K562 (cell line): ENCODE results near the gene BRICD5. TPM values are rescaled to one million over a fixed set of nuclear protein-coding genes. Genes with fewer than 3 reads are reported as not detected.

Experiments
- ADNP ChIP-seq: fragments of 200-800 bp; sonication (Bioruptor generic); IDR thresholded peaks from 2 replicates; pipeline ENCODE4 v1.6.1; 2016; ENCODE audit warnings: missing genetic modification characterization, missing compliant biosample characterization
- BCOR ChIP-seq: fragments of 450-650 bp; IDR thresholded peaks from 2 replicates; pipeline ENCODE4 v1.6.1; 2016
- CBX1 ChIP-seq: sonication (generic); IDR thresholded peaks from 2 replicates; pipeline ENCODE4 v1.6.1; 2016; ENCODE audit warnings: antibody characterized with exemption, low read depth, mild to moderate bottlenecking
- HDAC2 ChIP-seq: fragments of 450-650 bp; IDR thresholded peaks from 2 replicates; pipeline ENCODE4 v1.6.1; 2016; ENCODE audit warnings: mild to moderate bottlenecking
- KAT7 ChIP-seq: sonication (generic); formaldehyde crosslinking; IDR thresholded peaks from 2 replicates; pipeline ENCODE4 v1.8.0; 2022; ENCODE audit warnings: missing genetic modification reagents, mild to moderate bottlenecking, borderline replicate concordance
- KDM1A ChIP-seq, 2 experiments: fragments of 450-650 bp; IDR thresholded peaks; 2 replicates each; pipeline ENCODE4 v1.6.1; 2016; ENCODE audit warnings: mild to moderate bottlenecking in 2 of 2
- PTBP1 ChIP-seq: fragments of 200-400 bp; formaldehyde crosslinking; IDR thresholded peaks from 2 replicates; pipeline ENCODE4 v1.6.1; 2017; ENCODE audit warnings: low read depth, low read length
- RBM25 ChIP-seq: fragments of 200-400 bp; formaldehyde crosslinking; IDR thresholded peaks from 2 replicates; pipeline ENCODE4 v1.6.1; 2018; ENCODE audit warnings: low read length, low read depth, moderate library complexity; ENCODE audit not compliant: severe bottlenecking
- RCOR1 ChIP-seq, 2 experiments: IDR thresholded peaks; 2 replicates each; pipeline ENCODE4 v1.6.1; 2012; ENCODE audit warnings: low read depth in 2 of 2, low read length in 2 of 2, borderline replicate concordance in 1 of 2, improper control_type of control experiment in 1 of 2
- SIN3B ChIP-seq: fragments of 450-650 bp; IDR thresholded peaks from 2 replicates; pipeline ENCODE4 v1.6.1; 2017; ENCODE audit warnings: low read depth, mild to moderate bottlenecking, moderate library complexity
- ZNF121 ChIP-seq: sonication (generic); formaldehyde crosslinking; conservative IDR thresholded peaks from 2 replicates; pipeline ENCODE4 v1.8.0; 2022; ENCODE audit warnings: missing genetic modification reagents
- ZNF212 ChIP-seq: fragments of 450-650 bp; formaldehyde crosslinking; IDR thresholded peaks from 2 replicates; pipeline ENCODE4 v1.4.0; 2020; ENCODE audit warnings: mild to moderate bottlenecking
- ZNF217 ChIP-seq: sonication (generic); formaldehyde crosslinking; IDR thresholded peaks from 2 replicates; pipeline ENCODE4 v1.8.0; 2022; ENCODE audit warnings: mild to moderate bottlenecking, missing genetic modification reagents
- polyA plus RNA-seq, 8 experiments: library from polyadenylated mRNA; depleted of rRNA in 4 of 8; stranded (reverse) in 5 of 8; unstranded in 3 of 8; fragments of >200 nt; fragmentation: Nextera tagmentation in 2 of 8; fragmentation: Illumina TruSeq in 1 of 8; extraction: Ambion mirVana in 2 of 8; extraction: Trizol in 1 of 8; gene quantifications; 2 replicates each; pipeline versions ENCODE4 v1.2.1 to v1.2.3, GENCODE V29; 2011 to 2014; ENCODE audit warnings: inconsistent platforms in 1 of 8, missing spikeins in 1 of 8
- total RNA-seq, 7 experiments: library from RNA; depleted of rRNA in 6 of 7; stranded (reverse); fragments of >200 nt in 6 of 7; fragmentation: Illumina TruSeq in 2 of 7; extraction: Trizol in 2 of 7; gene quantifications; 2 replicates each; pipeline versions ENCODE4 v1.2.1 to v1.2.3, GENCODE V29; 2011 to 2021; ENCODE audit warnings: low replicate concordance in 1 of 7
- TF ChIP-seq, protein P1 (sequence below), 3 experiments: IDR thresholded peaks in 2 of 3; conservative IDR thresholded peaks in 1 of 3; 2 replicates each; pipeline ENCODE4 v1.5.1; 2011 to 2012; ENCODE audit warnings: low read length in 3 of 3, mild to moderate bottlenecking in 3 of 3, control low read depth in 2 of 3, improper control_type of control experiment in 1 of 3, inconsistent platforms in 1 of 3, low read depth in 1 of 3, mixed read lengths in 1 of 3, moderate library complexity in 1 of 3; ENCODE audit not compliant: insufficient read depth in 2 of 3
- TF ChIP-seq, protein P2 (sequence below), 2 experiments: fragments of 450-650 bp; formaldehyde crosslinking in 1 of 2; IDR thresholded peaks; 2 replicates each; pipeline versions ENCODE4 v1.4.0 to v1.6.1; 2014 to 2020; ENCODE audit warnings: mild to moderate bottlenecking in 2 of 2, borderline replicate concordance in 1 of 2, low read depth in 1 of 2
- TF ChIP-seq, protein P3 (sequence below): sonication (generic); IDR thresholded peaks from 2 replicates; pipeline ENCODE4 v1.6.1; 2016
- TF ChIP-seq, protein P4 (sequence below): fragments of 450-650 bp; formaldehyde crosslinking; IDR thresholded peaks from 2 replicates; pipeline ENCODE4 v1.4.0; 2022; ENCODE audit warnings: mild to moderate bottlenecking, moderate library complexity

Gene BRICD5
- total and polyA plus RNA-seq, 9 of the 15 experiments (the other 6 are each of a cell fraction or from before 2014, with no cell fraction given): 0.24 to 15.1 (median 2.4) TPM; not detected in 1

DNA sequence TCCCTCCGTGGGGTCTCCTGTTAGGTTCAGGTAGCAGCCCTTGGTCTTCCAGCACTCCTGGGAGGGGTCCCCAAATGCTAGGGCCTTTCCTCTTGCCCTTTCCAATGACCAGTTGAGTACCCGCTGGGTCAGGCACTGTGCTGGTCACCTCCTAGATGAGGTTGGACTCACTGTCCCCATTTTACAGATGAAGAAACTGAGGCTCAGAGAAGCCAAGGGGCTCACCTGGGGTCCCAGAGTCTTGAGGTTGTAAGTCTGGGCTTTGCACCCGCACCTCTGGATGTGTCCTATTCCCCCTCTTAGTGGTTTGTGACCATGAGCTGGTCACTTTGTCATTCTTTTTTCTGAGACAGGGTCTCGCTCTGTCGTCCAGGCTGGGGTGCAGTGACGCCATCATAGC is 12.9 kb downstream of the BRICD5 start (continued):
- TF ChIP-seq, protein P1, sequence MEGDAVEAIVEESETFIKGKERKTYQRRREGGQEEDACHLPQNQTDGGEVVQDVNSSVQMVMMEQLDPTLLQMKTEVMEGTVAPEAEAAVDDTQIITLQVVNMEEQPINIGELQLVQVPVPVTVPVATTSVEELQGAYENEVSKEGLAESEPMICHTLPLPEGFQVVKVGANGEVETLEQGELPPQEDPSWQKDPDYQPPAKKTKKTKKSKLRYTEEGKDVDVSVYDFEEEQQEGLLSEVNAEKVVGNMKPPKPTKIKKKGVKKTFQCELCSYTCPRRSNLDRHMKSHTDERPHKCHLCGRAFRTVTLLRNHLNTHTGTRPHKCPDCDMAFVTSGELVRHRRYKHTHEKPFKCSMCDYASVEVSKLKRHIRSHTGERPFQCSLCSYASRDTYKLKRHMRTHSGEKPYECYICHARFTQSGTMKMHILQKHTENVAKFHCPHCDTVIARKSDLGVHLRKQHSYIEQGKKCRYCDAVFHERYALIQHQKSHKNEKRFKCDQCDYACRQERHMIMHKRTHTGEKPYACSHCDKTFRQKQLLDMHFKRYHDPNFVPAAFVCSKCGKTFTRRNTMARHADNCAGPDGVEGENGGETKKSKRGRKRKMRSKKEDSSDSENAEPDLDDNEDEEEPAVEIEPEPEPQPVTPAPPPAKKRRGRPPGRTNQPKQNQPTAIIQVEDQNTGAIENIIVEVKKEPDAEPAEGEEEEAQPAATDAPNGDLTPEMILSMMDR (IDR thresholded peaks at IDR 0.05 in 2 of 3, conservative IDR thresholded peaks at IDR 0.05 in 1 of 3; ENCODE audit: insufficient read depth in 2 of 3, low read depth in 1 of 3, low read length in 3 of 3): no peak
- no peak for TF ChIP-seq SIN3B
- peak; percentile 62; the same call in 1 of the 2 replicates for TF ChIP-seq HDAC2
- TF ChIP-seq ZNF212: no peak
- no peak for TF ChIP-seq ZNF217 (CRISPR knock-in tag)
- TF ChIP-seq, protein P2, sequence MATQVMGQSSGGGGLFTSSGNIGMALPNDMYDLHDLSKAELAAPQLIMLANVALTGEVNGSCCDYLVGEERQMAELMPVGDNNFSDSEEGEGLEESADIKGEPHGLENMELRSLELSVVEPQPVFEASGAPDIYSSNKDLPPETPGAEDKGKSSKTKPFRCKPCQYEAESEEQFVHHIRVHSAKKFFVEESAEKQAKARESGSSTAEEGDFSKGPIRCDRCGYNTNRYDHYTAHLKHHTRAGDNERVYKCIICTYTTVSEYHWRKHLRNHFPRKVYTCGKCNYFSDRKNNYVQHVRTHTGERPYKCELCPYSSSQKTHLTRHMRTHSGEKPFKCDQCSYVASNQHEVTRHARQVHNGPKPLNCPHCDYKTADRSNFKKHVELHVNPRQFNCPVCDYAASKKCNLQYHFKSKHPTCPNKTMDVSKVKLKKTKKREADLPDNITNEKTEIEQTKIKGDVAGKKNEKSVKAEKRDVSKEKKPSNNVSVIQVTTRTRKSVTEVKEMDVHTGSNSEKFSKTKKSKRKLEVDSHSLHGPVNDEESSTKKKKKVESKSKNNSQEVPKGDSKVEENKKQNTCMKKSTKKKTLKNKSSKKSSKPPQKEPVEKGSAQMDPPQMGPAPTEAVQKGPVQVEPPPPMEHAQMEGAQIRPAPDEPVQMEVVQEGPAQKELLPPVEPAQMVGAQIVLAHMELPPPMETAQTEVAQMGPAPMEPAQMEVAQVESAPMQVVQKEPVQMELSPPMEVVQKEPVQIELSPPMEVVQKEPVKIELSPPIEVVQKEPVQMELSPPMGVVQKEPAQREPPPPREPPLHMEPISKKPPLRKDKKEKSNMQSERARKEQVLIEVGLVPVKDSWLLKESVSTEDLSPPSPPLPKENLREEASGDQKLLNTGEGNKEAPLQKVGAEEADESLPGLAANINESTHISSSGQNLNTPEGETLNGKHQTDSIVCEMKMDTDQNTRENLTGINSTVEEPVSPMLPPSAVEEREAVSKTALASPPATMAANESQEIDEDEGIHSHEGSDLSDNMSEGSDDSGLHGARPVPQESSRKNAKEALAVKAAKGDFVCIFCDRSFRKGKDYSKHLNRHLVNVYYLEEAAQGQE (IDR thresholded peaks at IDR 0.05; ENCODE audit: borderline replicate concordance): no peak
- TF ChIP-seq, protein P2 (CRISPR knock-in tag; IDR thresholded peaks at IDR 0.05; ENCODE audit: low read depth): no peak
- TF ChIP-seq BCOR: peak; percentile 82
- peak; percentile 50; the same call in 1 of the 2 replicates for TF ChIP-seq ZNF121 (CRISPR knock-in tag)
- peak; percentile 59; the same call in 1 of the 2 replicates for TF ChIP-seq CBX1
- TF ChIP-seq, protein P3, sequence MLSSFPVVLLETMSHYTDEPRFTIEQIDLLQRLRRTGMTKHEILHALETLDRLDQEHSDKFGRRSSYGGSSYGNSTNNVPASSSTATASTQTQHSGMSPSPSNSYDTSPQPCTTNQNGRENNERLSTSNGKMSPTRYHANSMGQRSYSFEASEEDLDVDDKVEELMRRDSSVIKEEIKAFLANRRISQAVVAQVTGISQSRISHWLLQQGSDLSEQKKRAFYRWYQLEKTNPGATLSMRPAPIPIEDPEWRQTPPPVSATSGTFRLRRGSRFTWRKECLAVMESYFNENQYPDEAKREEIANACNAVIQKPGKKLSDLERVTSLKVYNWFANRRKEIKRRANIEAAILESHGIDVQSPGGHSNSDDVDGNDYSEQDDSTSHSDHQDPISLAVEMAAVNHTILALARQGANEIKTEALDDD: no peak
- TF ChIP-seq KAT7 (CRISPR knock-in tag): no peak
- peak; percentile 47; the same call in 1 of the 2 replicates for TF ChIP-seq ADNP (tag)
- peak; percentile 89 for TF ChIP-seq RBM25
- TF ChIP-seq RCOR1 (IDR thresholded peaks at IDR 0.05; ENCODE audit: borderline replicate concordance in 1 of 2, low read depth in 2 of 2, low read length in 2 of 2): peak in 1 of 2 experiments; percentile 67; a peak in 3 of 4 replicates
- TF ChIP-seq KDM1A (IDR thresholded peaks at IDR 0.05): peak; percentile 63 to 85
- 0 out of 2 replicates have a peak, but pooled peaks have one; percentile 31 for TF ChIP-seq PTBP1
- TF ChIP-seq, protein P4, sequence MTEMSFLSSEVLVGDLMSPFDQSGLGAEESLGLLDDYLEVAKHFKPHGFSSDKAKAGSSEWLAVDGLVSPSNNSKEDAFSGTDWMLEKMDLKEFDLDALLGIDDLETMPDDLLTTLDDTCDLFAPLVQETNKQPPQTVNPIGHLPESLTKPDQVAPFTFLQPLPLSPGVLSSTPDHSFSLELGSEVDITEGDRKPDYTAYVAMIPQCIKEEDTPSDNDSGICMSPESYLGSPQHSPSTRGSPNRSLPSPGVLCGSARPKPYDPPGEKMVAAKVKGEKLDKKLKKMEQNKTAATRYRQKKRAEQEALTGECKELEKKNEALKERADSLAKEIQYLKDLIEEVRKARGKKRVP (CRISPR knock-in tag): no peak
